CD4-positive, alpha-beta T cell treated with Interferon gamma for 1 hour (primary cell): ENCODE results near the gene IER5.
A peak's percentile ranks its signal among the peaks of the same experiment; 100 is the strongest.
"Not testable (repeated sequence)": the region's sequence is repeated elsewhere in the genome, so short reads cannot be mapped to it uniquely, and the experiment has no call there.

Experiments
- DNase-seq: peaks from one replicate; pipeline ENCODE4 v3.0.0-alpha.2; 2020

Gene IER5

DNA sequence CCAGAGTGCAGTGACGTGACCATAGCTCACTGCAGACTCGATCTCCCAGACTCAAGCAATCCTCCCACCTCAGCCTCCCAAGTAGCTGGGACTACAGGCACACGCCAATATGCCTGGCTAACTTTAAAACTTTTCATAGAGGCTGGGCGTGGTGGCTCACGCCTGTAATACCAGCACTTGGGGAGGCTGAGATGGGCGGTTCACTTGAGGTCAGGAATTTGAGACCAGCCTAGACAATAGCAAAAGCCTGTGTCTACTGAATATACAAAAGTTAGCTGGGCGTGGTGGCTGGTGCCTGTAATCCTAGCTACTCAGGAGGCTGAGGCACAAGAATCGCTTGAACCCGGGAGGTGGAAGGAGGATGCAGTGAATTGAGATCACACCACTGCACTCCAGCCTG is 27.5 kb downstream of the IER5 start:
- not testable (repeated sequence) for DNase-seq

- DNase-seq: no peak
These were observed 28.4 kb downstream of the IER5 start for GRCh38 chr1:181116819-181117390.

- no peak for DNase-seq
These were observed 29.3 kb downstream of the IER5 start for GRCh38 chr1:181117648-181118449.

GRCh38 chr1:181119093-181119989 is 30.8 kb downstream of the IER5 start:
- DNase-seq: no peak

- no peak for DNase-seq
These were observed 32.4 kb downstream of the IER5 start for GRCh38 chr1:181120924-181121323.

GRCh38 chr1:181121498-181121897 is 33.0 kb downstream of the IER5 start:
- no peak for DNase-seq

DNA sequence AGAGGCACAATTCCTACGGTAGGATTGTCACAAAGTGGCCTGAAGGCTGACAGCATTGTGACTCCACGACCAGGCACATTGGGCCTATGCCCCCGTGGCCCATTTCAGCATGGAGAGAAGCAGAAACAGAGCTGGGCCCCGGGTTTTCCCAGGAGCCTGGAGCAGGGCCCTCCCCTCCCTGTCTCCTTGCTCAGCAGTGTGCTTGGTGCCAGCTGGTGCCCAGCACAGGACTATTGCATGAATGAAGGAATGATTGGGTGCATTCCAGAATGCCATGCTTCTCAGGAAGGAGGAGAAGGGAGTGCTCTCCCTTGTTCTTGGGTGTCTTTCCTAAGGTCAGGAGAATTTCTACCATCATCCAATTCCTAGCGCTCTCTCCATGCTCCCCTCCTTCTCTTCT is 33.7 kb downstream of the IER5 start:
- no peak for DNase-seq

- no peak for DNase-seq
These were observed 34.7 kb downstream of the IER5 start for GRCh38 chr1:181123173-181123572.

DNA sequence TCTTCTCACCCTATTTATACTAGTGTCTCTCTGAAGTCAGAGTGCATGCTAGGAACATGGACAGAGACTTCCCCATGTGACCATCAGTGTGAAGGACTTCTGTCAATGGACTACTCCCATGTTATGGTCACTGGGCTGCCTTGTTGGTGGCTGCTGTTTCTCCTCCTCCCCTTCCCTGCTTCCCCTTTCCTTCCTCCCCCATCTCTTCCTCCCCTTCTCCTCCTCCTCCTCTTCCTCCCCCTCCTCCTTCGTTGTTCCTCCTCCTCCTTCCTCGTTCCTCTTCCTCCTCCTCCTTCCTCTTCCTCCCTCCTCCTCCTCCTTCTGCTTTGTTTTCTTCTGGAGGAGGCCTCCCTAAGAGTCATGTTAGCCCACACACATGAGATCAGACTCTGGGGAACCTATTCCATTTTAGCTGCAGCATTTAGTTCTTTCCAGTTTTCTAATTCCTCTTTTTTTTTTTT is 35.8 kb downstream of the IER5 start:
- DNase-seq: no peak

- no peak for DNase-seq
These were observed 37.8 kb downstream of the IER5 start for GRCh38 chr1:181126289-181126688.

GRCh38 chr1:181126871-181127587 is 38.5 kb downstream of the IER5 start:
- DNase-seq: no peak

DNA sequence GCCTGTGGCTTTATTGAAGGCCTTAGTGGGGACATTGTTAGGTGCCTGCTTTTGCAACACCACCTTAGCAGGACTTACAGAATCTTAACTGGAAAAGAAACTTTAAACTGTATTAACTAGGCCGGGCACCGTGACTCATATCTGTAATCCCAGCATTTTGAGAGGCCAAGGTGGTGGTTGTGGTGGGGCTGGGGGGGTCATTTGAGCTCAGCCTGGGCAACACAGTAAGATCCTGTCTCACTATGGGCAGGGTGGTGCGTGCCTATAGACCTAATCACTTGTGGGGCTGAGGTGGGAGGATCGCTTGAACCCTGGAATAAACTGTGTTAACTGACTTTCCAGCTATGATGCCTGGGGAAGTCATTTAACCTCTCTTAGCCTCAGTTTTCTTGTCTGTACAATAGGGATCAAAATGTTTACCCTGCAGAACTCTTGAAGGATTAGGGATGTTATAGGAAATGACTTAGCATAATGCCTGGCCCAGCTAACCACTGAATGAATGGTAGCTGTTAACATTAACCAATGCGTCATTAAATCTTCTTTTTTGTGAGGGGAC is 39.5 kb downstream of the IER5 start:
- DNase-seq: no peak

DNA sequence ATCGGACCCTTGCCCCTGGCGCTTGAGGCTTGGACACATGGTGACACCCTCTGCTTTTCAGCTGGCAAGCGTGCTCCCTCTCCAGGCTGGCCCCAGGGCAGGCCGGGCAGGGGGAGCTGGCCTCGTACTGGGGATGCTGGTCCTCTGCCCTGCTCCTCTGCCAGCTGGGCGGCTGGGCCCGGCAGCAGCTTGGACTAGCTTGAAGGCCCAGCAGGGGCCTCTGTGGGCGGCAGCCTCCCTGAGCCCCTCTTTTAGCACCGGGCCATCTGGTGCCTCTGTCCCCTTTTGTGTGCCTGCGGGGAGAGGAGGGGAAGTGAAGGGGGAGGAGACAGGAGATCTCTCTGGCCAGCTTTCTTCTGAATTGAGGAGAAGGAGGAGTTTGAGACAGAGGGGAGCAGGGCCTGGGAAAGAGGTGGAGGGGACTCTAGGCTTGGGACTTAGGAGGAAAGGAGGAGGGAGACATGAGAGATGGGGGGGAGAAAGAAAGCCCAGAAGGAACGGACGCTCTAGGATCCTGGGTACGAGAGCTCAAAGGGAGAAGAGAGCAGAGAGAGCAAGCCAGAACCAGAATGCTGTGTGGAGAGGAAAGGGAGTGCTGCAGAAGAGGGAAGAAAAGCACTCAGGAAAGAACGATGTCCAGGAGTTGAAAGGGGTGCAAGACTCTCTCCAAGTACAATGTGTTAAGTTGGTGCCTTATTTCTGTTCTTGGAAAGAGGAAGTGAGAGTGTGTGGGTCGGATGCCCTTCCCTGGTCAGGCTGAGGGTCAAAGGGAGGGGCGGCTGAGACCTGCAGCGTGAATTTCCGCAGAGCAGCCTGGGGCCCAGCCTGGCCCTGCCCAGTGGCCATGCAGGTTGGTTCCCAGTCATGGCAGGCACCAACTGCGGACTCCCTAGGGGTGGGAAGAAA is 40.3 kb downstream of the IER5 start:
- peak; percentile 69 for DNase-seq

DNA sequence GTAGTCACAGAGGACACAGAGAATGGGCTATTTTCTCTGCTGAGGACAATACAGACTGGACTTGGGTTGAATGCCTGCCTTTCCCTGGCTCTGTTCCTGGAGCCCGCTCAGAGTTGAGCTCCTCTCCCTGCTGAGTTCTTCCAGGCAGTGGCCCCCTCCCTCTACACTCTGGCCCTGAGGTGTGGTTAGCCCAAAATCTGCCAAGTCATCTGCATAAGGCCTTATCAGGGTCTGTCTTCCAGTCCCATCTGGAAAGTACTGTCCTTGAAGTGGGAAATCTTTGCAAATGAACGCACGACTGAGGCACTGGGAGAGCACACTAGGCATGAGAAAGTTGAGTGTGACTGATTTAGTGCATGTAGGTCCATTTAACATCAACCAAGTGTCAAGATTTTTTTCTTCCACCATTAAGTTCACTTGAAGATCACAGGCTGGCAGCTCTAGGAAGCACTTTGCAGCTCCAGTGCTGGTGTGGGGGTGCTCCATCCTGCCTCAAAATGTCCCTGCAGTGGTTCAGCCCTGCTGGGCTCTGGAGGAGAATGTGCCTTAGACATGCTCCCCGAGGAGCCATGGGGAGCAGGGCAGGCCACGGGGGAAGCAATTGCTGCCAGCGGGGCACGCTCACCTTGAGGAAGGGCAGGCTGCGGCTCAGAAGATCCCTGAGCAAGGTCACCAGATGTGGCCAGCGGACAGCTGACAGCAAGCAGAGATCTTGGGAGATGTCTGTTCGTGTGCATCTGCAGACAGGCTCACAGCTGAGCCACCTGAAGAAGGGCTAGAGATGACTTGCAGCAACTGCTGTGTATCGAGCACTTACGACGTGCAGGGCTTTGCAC is 41.5 kb downstream of the IER5 start:
- DNase-seq: no peak

GRCh38 chr1:181131255-181131941 is 42.9 kb downstream of the IER5 start:
- DNase-seq: peak; percentile 32

- DNase-seq: no peak
These were observed 45.0 kb downstream of the IER5 start for GRCh38 chr1:181133441-181133951.

GRCh38 chr1:181133969-181134418 is 45.5 kb downstream of the IER5 start:
- DNase-seq: no peak

GRCh38 chr1:181134543-181135436 is 46.3 kb downstream of the IER5 start:
- peak; percentile 52 for DNase-seq

DNA sequence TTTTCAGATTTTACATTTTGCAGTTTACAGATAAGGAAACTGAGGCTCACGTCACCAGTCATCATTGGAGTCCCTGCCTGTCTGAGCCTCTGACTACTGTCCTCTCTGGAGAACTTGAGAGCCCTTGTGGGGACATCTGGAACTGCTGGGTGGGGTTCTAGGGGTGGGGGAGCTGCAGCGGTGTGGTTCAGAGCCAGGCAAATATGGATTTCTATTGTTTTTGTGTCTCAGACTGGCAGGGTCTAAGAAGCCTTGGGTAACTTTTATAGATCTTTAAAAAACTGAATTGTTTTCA is 46.9 kb downstream of the IER5 start:
- peak; percentile 34 for DNase-seq
